Heart left ventricle (tissue), 13 donors: ENCODE data around the gene HERC2.
"Not testable (repeated sequence)": the region's sequence is repeated elsewhere in the genome, so short reads cannot be mapped to it uniquely, and the experiment has no call there.

Experiments
- CTCF ChIP-seq, 12 donors: fragments of 200-600 bp; sonication (generic) in 4 of 12; IDR thresholded peaks; one replicate each; pipeline versions ENCODE4 v1.5.0 to v1.8.0; 2018 to 2022; ENCODE audit warnings: antibody characterized with exemption in 12 of 12, mild to moderate bottlenecking in 5 of 12
- POLR2A ChIP-seq, 2 donors: fragments of 450-650 bp; IDR thresholded peaks; one replicate each; pipeline ENCODE4 v1.6.1; 2017; ENCODE audit warnings: antibody characterized with exemption in 2 of 2, mild to moderate bottlenecking in 2 of 2, moderate library complexity in 2 of 2
- donor health status: ischemic (EF 13 %, LVEDD 7.1; RV severe dilation, severe dysfunction).
- donor health status: DM: no; HTN: yes; CAD: no.
- donor health status: DM: no; HTN: no; CAD: no.
- donor health status: ischemic (EF 25% LVEDD 6.9; RV normal size, moderate dysfunction).
- donor health status: ischemic (EF 25% LVEDD 5.7; RV mildly dilated, moderate dysfunction).
- donor health status: ischemic (EF 35%, LVEDD 5.7; RV mildly dilated, moderate dysfunction).
- donor health status: nonischemic (EF 11% LVEDD 7.7; RV severe dilation, severe dysfunction).
- donor health status: DM: yes; HTN: yes; CAD: no.
- donor health status: PGD.
- donor health status: ischemic (EF 29% LVEDD 5.4; RV normal size, mild dysfunction).
- donor health status: nonischemic (EF 23%, LVEDD 6.1; RV moderate dilation, normal function).

GRCh38 chr15:28227303-28227702 lies 94.7 kb downstream of the HERC2 start:
- peak in 6 of 12 donors; percentile 10 to 52 (median 42) for TF ChIP-seq CTCF (IDR thresholded peaks at IDR 0.05)
- not testable (repeated sequence) for TF ChIP-seq POLR2A (IDR thresholded peaks at IDR 0.05)
